Measurements from ENCODE around the gene ACTL9. TPM values are rescaled to one million over a fixed set of nuclear protein-coding genes. Genes with fewer than 3 reads are reported as not detected.

ACTL9 gene
- polyA plus RNA-seq, 3 donors: not detected

GRCh38 chr19:8697671-8698432 is 743 bp downstream of the ACTL9 start:
- Histone ChIP-seq H3K36me3 (replicated peaks in 1 of 2; ENCODE audit: control insufficient read depth in 1 of 2, insufficient read depth in 2 of 2, low read length in 2 of 2) (no peaks in the 10 kb centered on the region), H3K27ac (ENCODE audit: low read depth in 1 of 2, low read length in 2 of 2) (no peak overlapping the region), H3K4me2 (replicated peaks; ENCODE audit: extremely low read depth, low read length, poor library complexity, severe bottlenecking) (no peak overlapping the region), H3K4me3 (replicated peaks in 1 of 3; ENCODE audit: low read depth in 2 of 3, low read length in 3 of 3) (no peak overlapping the region), H3K4me1 (ENCODE audit: control insufficient read depth in 1 of 2, insufficient read depth in 2 of 2, low read length in 2 of 2) (peaks cover 15 to 23% of the 10 kb centered on the region in 2 donors), H3K9ac (ENCODE audit: insufficient read depth, low read length, poor library complexity, severe bottlenecking) (no peak overlapping the region), H4K20me1 (ENCODE audit: insufficient read depth, low read length) (no peaks in the 10 kb centered on the region), H3K27me3 (ENCODE audit: control insufficient read depth in 2 of 2, insufficient read depth in 2 of 2, low read length in 2 of 2) (no peaks in the 10 kb centered on the region), H2AFZ (ENCODE audit: insufficient read depth, low read depth, low read length, poor library complexity, severe bottlenecking) (no peak overlapping the region), H3K79me2 (ENCODE audit: insufficient read depth, low read length) (no peaks in the 10 kb centered on the region), H3K9me3 (replicated peaks in 1 of 2; ENCODE audit: control insufficient read depth in 1 of 2, insufficient read depth in 1 of 2, low read length in 2 of 2) (no peaks in the 10 kb centered on the region)
- WGBS (ENCODE audit: insufficient coverage): 72% methylated on average over 60 of the region's 60 CpGs
- no peaks in the 10 kb centered on the region for H3K36me3 Mint-ChIP-seq
- no peak overlapping the region for H3K27ac Mint-ChIP-seq
- H3K4me3 Mint-ChIP-seq: no peak overlapping the region
- H3K4me1 Mint-ChIP-seq: peaks cover 25% of the 10 kb centered on the region
- intact Hi-C loops (cut with micrococcal nuclease): loop anchor here in 1 of 2 donors (10.0 kb wide), 1 partner anchor 83 kb away; the partner anchor contains the start of gene ADAMTS10
- H3K9me3 Mint-ChIP-seq: peaks cover 0 to 2% (median 0%) of the 10 kb centered on the region in 7 donors
- DNase-seq: no peak
- peak; percentile 16 for TF ChIP-seq CTCF (IDR thresholded peaks at IDR 0.05)
- peaks cover 18 to 54% (median 25%) of the 10 kb centered on the region in 3 donors for H3K27me3 Mint-ChIP-seq (ENCODE audit: low read depth in 3 of 3)

GRCh38 chr19:8696993-8697392 is 1.6 kb downstream of the ACTL9 start:
- H3K27ac ChIP-seq (ENCODE audit: low read depth in 1 of 2, low read length in 2 of 2): no peak overlapping the region
- no peaks in the 10 kb centered on the region for H3K36me3 ChIP-seq (replicated peaks in 1 of 2; ENCODE audit: control insufficient read depth in 1 of 2, insufficient read depth in 2 of 2, low read length in 2 of 2)
- no peak overlapping the region for H3K4me3 Mint-ChIP-seq
- peaks cover 12 to 54% (median 21%) of the 10 kb centered on the region in 3 donors for H3K27me3 Mint-ChIP-seq (ENCODE audit: low read depth in 3 of 3)
- H3K4me1 ChIP-seq (ENCODE audit: control insufficient read depth in 1 of 2, insufficient read depth in 2 of 2, low read length in 2 of 2): peaks cover 7 to 15% of the 10 kb centered on the region in 2 donors
- H2AFZ ChIP-seq (ENCODE audit: insufficient read depth, low read depth, low read length, poor library complexity, severe bottlenecking): no peak overlapping the region
- H3K36me3 Mint-ChIP-seq: no peaks in the 10 kb centered on the region
- H3K27me3 ChIP-seq (ENCODE audit: control insufficient read depth in 2 of 2, insufficient read depth in 2 of 2, low read length in 2 of 2): no peaks in the 10 kb centered on the region
- no peak overlapping the region for H3K4me2 ChIP-seq (replicated peaks; ENCODE audit: extremely low read depth, low read length, poor library complexity, severe bottlenecking)
- no peaks in the 10 kb centered on the region for H3K79me2 ChIP-seq (ENCODE audit: insufficient read depth, low read length)
- H3K9me3 Mint-ChIP-seq: peaks cover 0 to 2% (median 0%) of the 10 kb centered on the region in 7 donors
- H3K27ac Mint-ChIP-seq: no peak overlapping the region
- 100% methylated on average over 1 of the region's 1 CpG for WGBS (ENCODE audit: insufficient coverage)
- no peak for DNase-seq
- intact Hi-C loops (cut with micrococcal nuclease): loop anchor here in 1 of 2 donors (10.0 kb wide), 1 partner anchor 82 kb away; the partner anchor contains the start of gene ADAMTS10
- no peaks in the 10 kb centered on the region for H4K20me1 ChIP-seq (ENCODE audit: insufficient read depth, low read length)
- no peak for TF ChIP-seq CTCF (IDR thresholded peaks at IDR 0.05)
- H3K4me1 Mint-ChIP-seq: peaks cover 17% of the 10 kb centered on the region
- no peaks in the 10 kb centered on the region for H3K9me3 ChIP-seq (replicated peaks in 1 of 2; ENCODE audit: control insufficient read depth in 1 of 2, insufficient read depth in 1 of 2, low read length in 2 of 2)
- H3K4me3 ChIP-seq (replicated peaks in 1 of 3; ENCODE audit: low read depth in 2 of 3, low read length in 3 of 3): no peak overlapping the region
- H3K9ac ChIP-seq (ENCODE audit: insufficient read depth, low read length, poor library complexity, severe bottlenecking): no peak overlapping the region

Data from CD14-positive monocyte (primary cell).